GM12878 (cell line): ENCODE results near the gene NAB1. TPM values are rescaled to one million over a fixed set of nuclear protein-coding genes. Genes with fewer than 3 reads are reported as not detected.

Experiments
- ATAC-seq: fragments of 200-7000 bp; cut with Tn5 transposase; 3 replicates; pipeline ENCODE4 v1.9.1; 2020; ENCODE audit warnings: mild to moderate bottlenecking, moderate library complexity
- BruUV-seq: library from RNA; stranded (reverse); fragments of 400-500 nt; replicated peaks from 2 replicates; lab custom pipeline; 2021; lab: Mats Ljungman, UMichigan
- CTCF ChIA-PET: fragments of 300-600 bp; sonication (Branson Sonifier 250); formaldehyde crosslinking; extraction: SDS; loops from one replicate; lab custom pipeline; 2021; ENCODE audit warnings: inconsistent platforms; lab: Yijun Ruan, JAX
- POLR2A ChIA-PET: fragments of 350-600 bp; formaldehyde crosslinking; extraction: SDS; loops from one replicate; lab custom pipeline; 2021; ENCODE audit warnings: inconsistent platforms; lab: Charles Lee
- RAD21 ChIA-PET: fragments of 300-600 bp; sonication (Branson Sonifier 250); formaldehyde crosslinking; loops from one replicate; lab custom pipeline; 2023; ENCODE audit warnings: antibody characterized with exemption; ENCODE audit not compliant: unreplicated experiment; lab: Charles Lee
- SMC1A ChIA-PET: fragments of 300-600 bp; sonication (Branson Sonifier 250); formaldehyde crosslinking; loops from one replicate; lab custom pipeline; 2023; ENCODE audit not compliant: unreplicated experiment, uncharacterized antibody; lab: Charles Lee
- DNase-seq: peaks from one replicate; pipeline ENCODE4 v3.0.0-alpha.2; 2011; ENCODE audit warnings: low read depth, low spot score
- FAIRE-seq: peaks from 3 replicates; lab custom pipeline; 2011; peaks lifted over from hg19 to GRCh38; lab: Jason Lieb, UNC
- H2AFZ ChIP-seq: 2 replicates; pipeline ENCODE4 v1.6.0; 2011; ENCODE audit warnings: low read depth, low read length, control low read depth; ENCODE audit not compliant: control insufficient read depth
- H3K27ac ChIP-seq: 2 replicates; pipeline ENCODE4 v1.5.1; 2011; ENCODE audit warnings: control low read depth; ENCODE audit not compliant: control insufficient read depth, insufficient read depth
- H3K27me3 ChIP-seq, 2 experiments: replicated peaks in 1 of 2; 2 replicates each; pipeline versions ENCODE4 v1.6.0 to v1.6.1; 2011; ENCODE audit warnings: low read length in 1 of 2; ENCODE audit not compliant: control insufficient read depth in 2 of 2, insufficient read depth in 2 of 2
- H3K36me3 ChIP-seq, 2 experiments: 2 replicates each; pipeline ENCODE4 v1.5.1; 2011; ENCODE audit warnings: low read length in 1 of 2; ENCODE audit not compliant: control insufficient read depth in 2 of 2, insufficient read depth in 2 of 2
- H3K4me1 ChIP-seq: 2 replicates; pipeline ENCODE4 v1.6.1; 2011; ENCODE audit warnings: mild to moderate bottlenecking, low read length, moderate library complexity, mixed read lengths; ENCODE audit not compliant: control insufficient read depth, insufficient read depth
- H3K4me2 ChIP-seq: 2 replicates; pipeline ENCODE4 v1.6.0; 2011; ENCODE audit warnings: control low read depth; ENCODE audit not compliant: control insufficient read depth, insufficient read depth
- H3K4me3 ChIP-seq: fragments of 200-600 bp; sonication (generic); 2 replicates; pipeline ENCODE4 v1.5.1; 2016
- H3K79me2 ChIP-seq: 2 replicates; pipeline ENCODE4 v1.6.0; 2011; ENCODE audit warnings: low read length; ENCODE audit not compliant: control insufficient read depth, insufficient read depth
- H3K9ac ChIP-seq: 2 replicates; pipeline ENCODE4 v1.8.0; 2011; ENCODE audit warnings: low read length, control low read depth, mixed read lengths; ENCODE audit not compliant: control insufficient read depth, insufficient read depth
- H3K9me3 ChIP-seq: replicated peaks from 3 replicates; pipeline ENCODE4 v1.5.1; 2011; ENCODE audit warnings: mild to moderate bottlenecking, low read length; ENCODE audit not compliant: control insufficient read depth, insufficient read depth
- H4K20me1 ChIP-seq: 2 replicates; pipeline ENCODE4 v1.6.0; 2011; ENCODE audit not compliant: control insufficient read depth, insufficient read depth
- EED ChIP-seq: sonication (generic); IDR thresholded peaks from 2 replicates; pipeline ENCODE4 v1.6.1; 2016; ENCODE audit warnings: antibody characterized with exemption, low read depth
- HDAC6 ChIP-seq: fragments of 200-600 bp; sonication (generic); IDR thresholded peaks from one replicate; pipeline ENCODE4 v1.8.0; 2017; ENCODE audit warnings: antibody characterized with exemption; ENCODE audit not compliant: unreplicated experiment
- JUND ChIP-seq: IDR thresholded peaks from 2 replicates; pipeline ENCODE4 v1.6.1; 2012; ENCODE audit warnings: low read depth, mild to moderate bottlenecking, low read length, improper control_type of control experiment, moderate library complexity
- KAT2A ChIP-seq: conservative IDR thresholded peaks from 2 replicates; pipeline ENCODE4 v1.6.1; 2011; ENCODE audit warnings: low read depth, low read length; ENCODE audit not compliant: control insufficient read depth
- LARP7 ChIP-seq: fragments of 450-650 bp; IDR thresholded peaks from 2 replicates; pipeline ENCODE4 v1.6.1; 2017; ENCODE audit warnings: mild to moderate bottlenecking
- MYB ChIP-seq: fragments of 150-350 bp; IDR thresholded peaks from 2 replicates; pipeline ENCODE4 v1.6.1; 2014; ENCODE audit warnings: mild to moderate bottlenecking, low read depth, low read length, borderline replicate concordance
- WGBS: methylation state at CpG from one replicate; pipeline ENCODE4 v1.1.6; 2016; ENCODE audit warnings: low lambda C conversion rate; ENCODE audit not compliant: insufficient replicate concordance, insufficient coverage; ENCODE audit errors: missing lambda C conversion rate; 5-methylcytosine and 5-hydroxymethylcytosine counted together
- in situ Hi-C: fragments of 300-500 bp; cut with MboI; formaldehyde crosslinking; loops from 9 replicates; pipeline ENCODE4 v1.14.3; 2018; ENCODE audit warnings: mixed read lengths
- intact Hi-C: fragments of 100-400 bp; cut with micrococcal nuclease; formaldehyde crosslinking; loops from one replicate; pipeline ENCODE4 v1.14.2; 2022; ENCODE audit not compliant: unreplicated experiment
- polyA plus RNA-seq, 11 experiments: library from polyadenylated mRNA; depleted of rRNA in 4 of 11; unstranded in 6 of 11; stranded (reverse) in 5 of 11; fragments of >200 nt; fragmentation: Nextera tagmentation in 4 of 11; fragmentation: Illumina TruSeq in 1 of 11; extraction: Ambion mirVana in 4 of 11; extraction: Trizol in 1 of 11; gene quantifications; 1 replicate in 1 of 11; 2 replicates in 10 of 11; pipeline versions ENCODE4 v1.2.1 to v1.2.3, GENCODE V29; 2011 to 2016; ENCODE audit warnings: inconsistent platforms in 2 of 11, missing spikeins in 2 of 11, low read depth in 1 of 11
- total RNA-seq, 4 experiments: library from RNA; depleted of rRNA in 3 of 4; stranded (reverse); fragments of >200 nt in 3 of 4; fragmentation: Illumina TruSeq in 1 of 4; extraction: Trizol in 1 of 4; gene quantifications; 2 replicates each; pipeline versions ENCODE4 v1.2.1 to v1.2.3, GENCODE V29; 2013 to 2021
- TF ChIP-seq, protein P1 (sequence below): fragments of 450-650 bp; IDR thresholded peaks from 2 replicates; pipeline ENCODE4 v1.6.1; 2016; ENCODE audit warnings: mild to moderate bottlenecking

NAB1 gene
- total and polyA plus RNA-seq, 10 of the 15 experiments (the other 5 are each of a cell fraction or from before 2014, with no cell fraction given), result 4.5 to 39.6 (median 23.0) TPM

DNA sequence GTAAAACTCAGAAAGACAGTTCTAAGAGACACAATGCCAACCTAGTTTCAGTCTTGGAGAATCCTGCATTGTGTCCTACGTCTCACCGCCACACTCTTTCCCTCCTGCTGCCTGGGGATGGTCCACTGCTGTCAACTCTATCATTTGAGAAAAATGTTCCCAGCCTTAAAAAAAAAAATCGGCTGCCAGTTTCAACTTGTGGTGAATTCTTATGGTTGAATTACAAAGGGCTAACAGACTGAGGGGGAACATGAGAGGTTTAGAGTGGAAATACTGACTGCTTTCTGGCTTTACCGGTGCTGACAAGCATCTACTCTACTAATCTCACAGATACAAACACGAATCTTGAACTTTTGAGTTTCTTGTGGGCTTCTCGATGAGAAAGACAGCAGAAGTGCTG lies 74.0 kb downstream of the NAB1 start:
- H4K20me1 ChIP-seq, result no peaks in the 10 kb centered on the region
- H3K9me3 ChIP-seq, result no peaks in the 10 kb centered on the region
- H3K4me1 ChIP-seq, result peaks cover 41% of the 10 kb centered on the region
- no peak for DNase-seq
- H3K27ac ChIP-seq, result peak overlapping the region; percentile 82
- no peak overlapping the region for H3K9ac ChIP-seq
- peak overlapping the region; percentile 0; the same call in 1 of the 2 replicates for H2AFZ ChIP-seq
- in situ Hi-C loops, result no loop called here
- 3% methylated on average over 6 of the region's 6 CpGs for WGBS
- ChIA-PET CTCF (interaction anchor here (1.4 to 3.5 kb wide), 4 partner anchors 19 to 58 kb away, joined by 4 to 19 read pairs (median 6); no protein-coding TSS in a partner anchor), RAD21 (interaction anchor here (1.1 to 6.2 kb wide), 9 partner anchors 20 to 79 kb away, joined by 3 to 99 read pairs (median 8); no protein-coding TSS in a partner anchor), SMC1A (interaction anchor here (0.7 to 8.8 kb wide), 12 partner anchors 9 to 163 kb away, joined by 3 to 137 read pairs (median 8); no protein-coding TSS in a partner anchor), POLR2A (interaction anchor here (1.0 to 6.1 kb wide), 7 partner anchors 9 to 70 kb away, joined by 3 to 53 read pairs (median 6); no protein-coding TSS in a partner anchor)
- intact Hi-C loops, result loop anchor here (1.0 to 10.0 kb wide), 4 partner anchors 28 to 402 kb away; partner anchors contain the start of gene GLS
- peak overlapping the region; percentile 82 for H3K4me2 ChIP-seq
- BruUV-seq, result TSS peak; percentile 64
- no peak for FAIRE-seq
- H3K79me2 ChIP-seq, result no peaks in the 10 kb centered on the region
- no peak overlapping the region for H3K4me3 ChIP-seq
- H3K36me3 ChIP-seq, result no peaks in the 10 kb centered on the region
- ATAC-seq, result peak; percentile 7
- no peaks in the 10 kb centered on the region for H3K27me3 ChIP-seq
- no peak for TF ChIP-seq MYB
- no peak for TF ChIP-seq KAT2A
- TF ChIP-seq LARP7, result no peak
- TF ChIP-seq JUND, result no peak
- TF ChIP-seq, protein P1, sequence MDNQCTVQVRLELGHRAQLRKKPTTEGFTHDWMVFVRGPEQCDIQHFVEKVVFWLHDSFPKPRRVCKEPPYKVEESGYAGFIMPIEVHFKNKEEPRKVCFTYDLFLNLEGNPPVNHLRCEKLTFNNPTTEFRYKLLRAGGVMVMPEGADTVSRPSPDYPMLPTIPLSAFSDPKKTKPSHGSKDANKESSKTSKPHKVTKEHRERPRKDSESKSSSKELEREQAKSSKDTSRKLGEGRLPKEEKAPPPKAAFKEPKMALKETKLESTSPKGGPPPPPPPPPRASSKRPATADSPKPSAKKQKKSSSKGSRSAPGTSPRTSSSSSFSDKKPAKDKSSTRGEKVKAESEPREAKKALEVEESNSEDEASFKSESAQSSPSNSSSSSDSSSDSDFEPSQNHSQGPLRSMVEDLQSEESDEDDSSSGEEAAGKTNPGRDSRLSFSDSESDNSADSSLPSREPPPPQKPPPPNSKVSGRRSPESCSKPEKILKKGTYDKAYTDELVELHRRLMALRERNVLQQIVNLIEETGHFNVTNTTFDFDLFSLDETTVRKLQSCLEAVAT, result no peak
- no peak for TF ChIP-seq HDAC6
- TF ChIP-seq EED, result 0 out of 2 replicates have a peak, but pooled peaks have one; percentile 5
- TF ChIP-seq, all 136 proteins: peak for 1
